ENCODE results near the gene ATG4A.

The ATG4A gene, protein sequence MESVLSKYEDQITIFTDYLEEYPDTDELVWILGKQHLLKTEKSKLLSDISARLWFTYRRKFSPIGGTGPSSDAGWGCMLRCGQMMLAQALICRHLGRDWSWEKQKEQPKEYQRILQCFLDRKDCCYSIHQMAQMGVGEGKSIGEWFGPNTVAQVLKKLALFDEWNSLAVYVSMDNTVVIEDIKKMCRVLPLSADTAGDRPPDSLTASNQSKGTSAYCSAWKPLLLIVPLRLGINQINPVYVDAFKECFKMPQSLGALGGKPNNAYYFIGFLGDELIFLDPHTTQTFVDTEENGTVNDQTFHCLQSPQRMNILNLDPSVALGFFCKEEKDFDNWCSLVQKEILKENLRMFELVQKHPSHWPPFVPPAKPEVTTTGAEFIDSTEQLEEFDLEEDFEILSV

GRCh38 chrX:108091264-108091877, at the start of gene ATG4A, which contains the start of gene PSMD10:
Gene ATG4A (plus strand): TSS chrX:108091778. CDS start chrX:108091827, 49 bp downstream.
Gene PSMD10 (minus strand): TSS chrX:108091542. CDS start chrX:108091520, 22 bp downstream.
- peak; percentile 80 for DNase-seq (ENCODE audit: low read depth, low spot score)

DNA sequence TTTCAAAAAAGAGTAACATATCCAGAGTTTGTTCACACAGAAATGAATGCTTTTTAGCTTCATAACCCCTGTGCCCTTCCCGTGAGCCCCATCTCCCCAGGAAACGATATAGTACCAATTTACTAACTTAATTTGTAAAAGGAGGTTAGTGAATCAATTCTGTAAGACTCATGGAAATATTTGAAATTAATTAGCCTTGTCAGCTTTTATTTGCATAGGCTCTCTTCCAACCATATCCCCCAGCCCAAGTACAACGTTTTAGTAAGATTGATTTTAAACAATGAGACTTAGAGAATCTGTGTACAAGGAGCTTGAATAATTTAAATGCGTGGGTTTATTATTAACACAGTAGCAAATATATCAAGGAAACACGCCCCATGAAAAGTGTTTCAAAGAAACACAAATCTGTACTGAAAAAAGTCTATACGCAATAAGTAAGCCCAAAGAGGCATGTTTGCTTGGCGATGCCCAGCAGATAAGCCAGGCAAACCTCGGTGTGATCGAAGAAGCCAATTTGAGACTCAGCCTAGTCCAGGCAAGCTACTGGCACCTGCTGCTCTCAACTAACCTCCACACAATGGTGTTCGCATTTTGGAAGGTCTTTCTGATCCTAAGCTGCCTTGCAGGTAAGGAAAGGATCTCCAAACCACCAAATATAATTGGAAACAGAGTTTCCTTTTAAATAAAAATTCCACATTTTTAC, 46.9 kb upstream of the ATG4A start, which contains the start of gene VSIG1:
Gene VSIG1, plus strand, starts transcription at position 512 of the 703 bp plus-strand sequence. Its CDS starts 66 bp downstream, at position 578.
- no peak for DNase-seq (ENCODE audit: low read depth, low spot score)

DNA sequence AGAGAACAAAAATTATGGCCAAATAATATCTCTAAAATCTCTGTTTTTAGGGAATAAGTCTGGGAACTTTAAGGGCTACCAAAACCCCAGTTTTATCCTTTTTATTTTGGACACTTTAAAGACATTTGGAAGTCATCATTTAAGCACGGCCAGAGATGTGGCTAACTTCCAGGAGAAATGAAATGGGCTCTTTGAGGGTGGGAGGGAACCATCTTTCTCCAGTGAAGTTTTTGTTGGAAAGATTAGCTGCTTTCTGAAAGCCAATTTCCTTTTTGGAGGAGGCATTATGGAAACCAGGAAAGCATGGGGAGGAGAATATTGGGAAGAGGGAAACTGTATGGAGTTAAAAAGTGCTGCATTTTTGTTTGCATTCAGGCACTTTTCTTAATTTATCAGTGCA, 41.9 kb upstream of the ATG4A start:
- DNase-seq (ENCODE audit: low read depth, low spot score) = no peak

DNA sequence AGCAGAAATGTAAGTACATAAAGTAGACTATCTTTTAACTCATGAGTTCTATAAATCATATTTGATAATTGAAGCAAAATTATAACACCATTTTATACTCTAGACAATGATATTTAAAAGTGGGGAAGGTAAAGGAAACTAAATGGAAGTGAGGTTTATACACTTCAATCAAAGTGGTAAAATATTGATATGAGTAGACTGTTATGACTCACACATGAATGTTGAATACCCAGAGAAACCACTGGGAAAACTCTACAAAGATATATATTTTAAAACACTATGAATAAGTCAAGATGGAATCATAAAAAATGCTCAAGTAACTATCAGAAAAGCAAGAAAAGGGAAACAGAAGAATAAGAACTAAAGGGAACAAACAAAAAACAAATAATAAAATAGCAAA, 38.4 kb upstream of the ATG4A start:
- no peak for DNase-seq (ENCODE audit: low read depth, low spot score)

- no peak for DNase-seq (ENCODE audit: low read depth, low spot score)
Measured at GRCh38 chrX:108055546-108055945, 36.0 kb upstream of the ATG4A start.

- no peak for DNase-seq (ENCODE audit: low read depth, low spot score)
Measured at GRCh38 chrX:108059801-108060200, 31.8 kb upstream of the ATG4A start.

- no peak for DNase-seq (ENCODE audit: low read depth, low spot score)
Measured at GRCh38 chrX:108064001-108064400, 27.6 kb upstream of the ATG4A start.

DNA sequence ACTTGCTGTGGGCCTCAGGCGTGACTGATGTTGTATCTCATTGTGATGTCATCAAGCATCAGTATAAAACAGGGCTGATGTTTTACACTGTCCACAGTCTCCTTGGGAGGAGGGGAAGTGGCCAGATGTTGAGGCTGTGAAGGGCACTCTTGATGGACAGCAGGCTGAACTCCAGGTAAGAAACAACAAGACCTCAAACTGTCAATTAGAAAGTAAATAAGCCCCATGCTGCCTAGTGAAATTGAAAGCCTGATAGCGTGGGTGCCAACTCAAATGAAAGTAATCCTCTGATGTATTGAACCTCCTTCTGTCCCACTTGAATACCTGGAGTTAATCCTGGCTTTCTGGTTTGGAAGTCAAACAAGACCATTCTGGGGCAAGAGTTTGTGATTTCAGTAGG, 27.0 kb upstream of the ATG4A start:
- DNase-seq (ENCODE audit: low read depth, low spot score) = no peak

- DNase-seq (ENCODE audit: low read depth, low spot score) = no peak
Measured at GRCh38 chrX:108068121-108068520, 23.5 kb upstream of the ATG4A start.

- no peak for DNase-seq (ENCODE audit: low read depth, low spot score)
Measured at GRCh38 chrX:108070891-108071290, 20.7 kb upstream of the ATG4A start.

DNA sequence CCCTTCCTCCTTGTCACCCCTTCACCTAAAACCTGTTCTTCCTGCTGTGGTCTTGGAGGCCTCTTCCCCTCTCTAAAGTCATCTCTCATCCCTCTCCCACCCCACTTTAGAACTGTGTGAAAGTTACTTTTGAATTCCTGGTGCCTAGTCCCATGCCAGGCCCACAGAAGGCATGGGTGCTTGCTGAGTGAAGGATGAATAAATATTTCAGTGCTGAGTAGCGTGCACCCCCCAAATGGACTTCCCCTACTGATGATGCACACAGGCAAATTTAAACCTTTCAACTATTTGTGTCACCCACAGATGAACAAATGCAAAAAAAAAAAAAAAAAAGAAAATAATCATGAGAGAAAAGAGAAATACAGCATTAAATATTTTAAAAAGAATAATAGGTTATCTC, 20.0 kb upstream of the ATG4A start:
- no peak for DNase-seq (ENCODE audit: low read depth, low spot score)

GRCh38 chrX:108072746-108073145, 18.8 kb upstream of the ATG4A start:
- no peak for DNase-seq (ENCODE audit: low read depth, low spot score)

- no peak for DNase-seq (ENCODE audit: low read depth, low spot score)
Measured at GRCh38 chrX:108081110-108081509, 10.5 kb upstream of the ATG4A start.

- DNase-seq (ENCODE audit: low read depth, low spot score) = no peak
Measured at GRCh38 chrX:108087792-108088191, 3.8 kb upstream of the ATG4A start.

GRCh38 chrX:108088511-108088910, 3.1 kb upstream of the ATG4A start:
- DNase-seq (ENCODE audit: low read depth, low spot score) = no peak

GRCh38 chrX:108090491-108091263, 901 bp upstream of the ATG4A start:
- no peak for DNase-seq (ENCODE audit: low read depth, low spot score)

DNA sequence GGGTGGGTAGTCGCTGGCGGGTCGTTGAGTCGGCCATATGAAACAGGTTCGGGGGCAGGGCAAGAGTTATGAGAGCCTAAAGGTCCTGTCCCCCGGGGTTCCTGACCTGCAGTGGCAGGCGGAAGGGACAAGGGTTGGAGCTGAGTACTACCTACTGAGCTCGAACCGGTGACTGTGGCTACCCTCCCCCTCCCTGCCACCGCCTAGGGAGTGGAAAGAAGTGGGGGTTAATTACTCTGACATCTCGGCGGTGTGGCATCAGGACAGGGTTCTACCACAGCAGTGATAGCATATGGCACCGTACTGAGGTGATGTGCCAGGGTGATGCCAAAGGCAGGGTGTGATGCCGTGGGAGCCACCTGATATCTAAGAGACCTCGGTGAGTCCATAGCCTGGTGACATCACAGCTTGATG, 307 bp downstream of the ATG4A start:
- DNase-seq (ENCODE audit: low read depth, low spot score) = no peak

DNA sequence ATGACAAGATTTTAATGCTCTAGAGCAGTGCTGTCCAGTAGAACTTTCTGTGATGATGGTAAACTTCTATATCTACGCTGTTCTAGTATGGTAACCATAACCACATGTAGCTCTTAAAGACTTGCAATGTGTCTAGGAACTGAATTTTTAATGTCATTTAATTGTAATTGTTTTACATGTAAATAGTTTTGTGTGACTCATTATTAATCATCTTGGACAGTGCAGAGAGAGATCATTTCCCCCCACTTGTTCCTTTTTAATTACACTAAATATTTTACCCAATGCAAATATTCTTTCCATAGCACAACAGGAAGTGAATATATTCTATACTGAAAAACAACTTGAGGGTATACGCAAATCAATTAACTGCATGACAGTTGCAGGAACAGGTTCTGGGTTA, 5.8 kb downstream of the ATG4A start:
- DNase-seq (ENCODE audit: low read depth, low spot score) = no peak

GRCh38 chrX:108105473-108105872, 13.9 kb downstream of the ATG4A start:
- no peak for DNase-seq (ENCODE audit: low read depth, low spot score)

- no peak for DNase-seq (ENCODE audit: low read depth, low spot score)
Measured at GRCh38 chrX:108114541-108114940, 23.0 kb downstream of the ATG4A start.

- DNase-seq (ENCODE audit: low read depth, low spot score) = no peak
Measured at GRCh38 chrX:108117988-108118387, 26.4 kb downstream of the ATG4A start.

GRCh38 chrX:108121291-108121690, 29.7 kb downstream of the ATG4A start:
- DNase-seq (ENCODE audit: low read depth, low spot score) = no peak
